ENCODE measurements around the gene NRN1.

GRCh38 chr6:6003621-6004366, 2.9 kb downstream of the NRN1 start:
- TF ChIP-seq TAF1 (IDR thresholded peaks at IDR 0.05; ENCODE audit: borderline replicate concordance, low read depth, low read length) (no peak), POLR2AphosphoS5 (IDR thresholded peaks at IDR 0.05; ENCODE audit: low read depth, low read length) (no peak), POLR2A (IDR thresholded peaks at IDR 0.05; ENCODE audit: low read depth, low read length) (no peak)

Data from GM12892 (cell line).